Superior temporal gyrus (tissue), 1 donor: ENCODE results near the gene CDK3.
"Not testable (repeated sequence)": the region's sequence is repeated elsewhere in the genome, so short reads cannot be mapped to it uniquely, and the experiment has no call there.

ENCODE experiments used
- DNase-seq: peaks from one replicate; pipeline ENCODE4 v3.0.0-alpha.2; 2016; ENCODE audit errors: extremely low spot score

Gene CDK3

GRCh38 chr17:76038050-76038449, 37.4 kb downstream of the CDK3 start:
- no peak for DNase-seq

- DNase-seq, result no peak
Measured at GRCh38 chr17:76039121-76039520, 38.5 kb downstream of the CDK3 start.

- DNase-seq, result no peak
Measured at GRCh38 chr17:76040376-76040775, 39.7 kb downstream of the CDK3 start.

- not testable (repeated sequence) for DNase-seq
Measured at GRCh38 chr17:76042868-76043267, 42.2 kb downstream of the CDK3 start.

- DNase-seq, result not testable (repeated sequence)
Measured at GRCh38 chr17:76044475-76045007, 43.9 kb downstream of the CDK3 start.

GRCh38 chr17:76046064-76046463, 45.4 kb downstream of the CDK3 start:
- DNase-seq, result no peak

- no peak for DNase-seq
Measured at GRCh38 chr17:76048025-76048605, 47.5 kb downstream of the CDK3 start.

- no peak for DNase-seq
Measured at GRCh38 chr17:76048711-76049110, 48.1 kb downstream of the CDK3 start.

GRCh38 chr17:76049239-76049638, 48.6 kb downstream of the CDK3 start:
- no peak for DNase-seq

- DNase-seq, result no peak
Measured at GRCh38 chr17:76049836-76050537, 49.3 kb downstream of the CDK3 start.

GRCh38 chr17:76050538-76051467, 50.1 kb downstream of the CDK3 start:
- no peak for DNase-seq

- DNase-seq, result no peak
Measured at GRCh38 chr17:76051561-76051960, 50.9 kb downstream of the CDK3 start.

- DNase-seq, result no peak
Measured at GRCh38 chr17:76053246-76054111, 52.8 kb downstream of the CDK3 start.

- DNase-seq, result no peak
Measured at GRCh38 chr17:76054112-76054476, 53.4 kb downstream of the CDK3 start.
